Heart right ventricle (tissue), 16 donors: ENCODE data around the gene HRG. TPM values are rescaled to one million over a fixed set of nuclear protein-coding genes. Genes with fewer than 3 reads are reported as not detected.
A peak's percentile ranks its signal among the peaks of the same experiment; 100 is the strongest.

Experiments used
- ATAC-seq, 8 donors: fragments of 200-7000 bp; cut with Tn5 transposase; one replicate each; pipeline ENCODE4 v1.9.1; 2020; ENCODE audit warnings: mild to moderate bottlenecking in 8 of 8, moderate library complexity in 8 of 8, moderate number of reproducible peaks in 1 of 8
- DNase-seq, 2 donors: peaks; one replicate each; pipeline ENCODE4 v3.0.0-alpha.2; 2020
- H3K27ac ChIP-seq, 10 donors: fragments of 200-600 bp; sonication (generic) in 2 of 10; one replicate each; pipeline versions ENCODE4 v1.5.0 to v1.8.0; 2020 to 2022; ENCODE audit warnings: mild to moderate bottlenecking in 3 of 10
- H3K27me3 ChIP-seq, 7 donors: fragments of 200-600 bp; one replicate each; pipeline ENCODE4 v1.8.0; 2021 to 2022; ENCODE audit warnings: mild to moderate bottlenecking in 2 of 7
- H3K36me3 ChIP-seq, 9 donors: fragments of 200-600 bp; sonication (generic) in 1 of 9; one replicate each; pipeline versions ENCODE4 v1.5.0 to v1.8.0; 2020 to 2022; ENCODE audit warnings: mild to moderate bottlenecking in 2 of 9
- H3K4me1 ChIP-seq, 9 donors: fragments of 200-600 bp; sonication (generic) in 1 of 9; one replicate each; pipeline versions ENCODE4 v1.5.0 to v1.8.0; 2020 to 2022; ENCODE audit warnings: mild to moderate bottlenecking in 4 of 9
- H3K4me3 ChIP-seq, 10 donors: fragments of 200-600 bp; sonication (generic) in 2 of 10; one replicate each; pipeline versions ENCODE4 v1.5.0 to v1.8.0; 2020 to 2022; ENCODE audit warnings: mild to moderate bottlenecking in 7 of 10, moderate library complexity in 2 of 10
- H3K9me3 ChIP-seq, 11 donors: fragments of 200-600 bp in 10 of 11; sonication (generic) in 2 of 11; one replicate each; pipeline versions ENCODE4 v1.5.0 to v1.8.0; 2013 to 2022; ENCODE audit warnings: mild to moderate bottlenecking in 2 of 11, control low read depth in 1 of 11, moderate library complexity in 1 of 11
- CTCF ChIP-seq, 9 donors: fragments of 200-600 bp; sonication (generic) in 2 of 9; IDR thresholded peaks; one replicate each; pipeline versions ENCODE4 v1.5.0 to v1.8.0; 2021 to 2022; ENCODE audit warnings: antibody characterized with exemption in 9 of 9, mild to moderate bottlenecking in 5 of 9, moderate library complexity in 1 of 9
- WGBS, 2 donors: extraction: QIAGEN DNeasy Blood & Tissue Kit; methylation state at CpG; one replicate each; pipeline ENCODE4 v1.1.7; 2013; ENCODE audit warnings: inconsistent platforms in 1 of 2; 5-methylcytosine and 5-hydroxymethylcytosine counted together
- intact Hi-C, 10 donors: fragments of 100-400 bp; cut with DNase I; formaldehyde crosslinking; loops; one replicate each; pipeline versions ENCODE4 v1.11.1 to v1.14.2; 2022
- polyA plus RNA-seq, 2 donors: library from polyadenylated mRNA; stranded (reverse); fragments of 200-250 nt; gene quantifications; one replicate each; pipeline ENCODE4 v1.2.3, GENCODE V29; 2013
- total RNA-seq, 10 donors: library from RNA; stranded (reverse); fragmentation: NEBNext Ultra II Directional in 3 of 10; extraction: Animal tissue kit (Norgen Biotek cat#: 25700) in 3 of 10; gene quantifications; one replicate each; pipeline versions ENCODE4 v1.2.1 to v1.2.4, GENCODE V29; 2021 to 2023
- donor health status: Arrhythmogenic right ventricular cardiomyopathy.
- donor health status: ischemic (EF 13 %, LVEDD 7.1; RV severe dilation, severe dysfunction).
- donor health status: healthy with polysubstance abuse.
- donor health status: DM: no; HTN: yes; CAD: no.
- donor health status: DM: no; HTN: no; CAD: no.
- donor health status: ischemic (EF 25% LVEDD 6.9; RV normal size, moderate dysfunction).
- donor health status: ischemic (EF 25% LVEDD 5.7; RV mildly dilated, moderate dysfunction).
- donor health status: healthy.
- donor health status: DM: yes; HTN: yes; CAD: no.
- donor health status: Ischemic cardiomyopathy.
- donor health status: ischemic (EF 35%, LVEDD 5.7; RV mildly dilated, moderate dysfunction).
- donor health status: nonischemic (EF 11% LVEDD 7.7; RV severe dilation, severe dysfunction).
- donor health status: DM: yes; HTN: yes; CAD: no.
- donor health status: PGD.
- donor health status: ischemic (EF 29% LVEDD 5.4; RV normal size, mild dysfunction).
- donor health status: nonischemic (EF 23%, LVEDD 6.1; RV moderate dilation, normal function).

The HRG gene
- total and polyA plus RNA-seq, 12 donors = 0.20 TPM; not detected in 11

GRCh38 chr3:186719945-186720739 lies 54.3 kb downstream of the HRG start:
- H3K27ac ChIP-seq = no peak overlapping the region
- TF ChIP-seq CTCF (IDR thresholded peaks at IDR 0.05) = no peak
- intact Hi-C loops = no loop called here
- DNase-seq (no peak), ATAC-seq (peak in 2 of 8 donors; percentile 70 to 75)
- peaks cover 0 to 4% (median 0%) of the 10 kb centered on the region in 7 donors for H3K27me3 ChIP-seq
- H3K4me1 ChIP-seq = peaks cover 0 to 6% (median 0%) of the 10 kb centered on the region in 9 donors
- WGBS, 2 donors = 31 to 44% methylated on average over 7 of the region's 7 CpGs
- no peak overlapping the region for H3K4me3 ChIP-seq
- H3K36me3 ChIP-seq = no peaks in the 10 kb centered on the region
- no peaks in the 10 kb centered on the region for H3K9me3 ChIP-seq

GRCh38 chr3:186722457-186722856 lies 56.6 kb downstream of the HRG start:
- no peak overlapping the region for H3K27ac ChIP-seq
- H3K4me1 ChIP-seq = peaks cover 0 to 6% (median 0%) of the 10 kb centered on the region in 9 donors
- peaks cover 0 to 4% (median 0%) of the 10 kb centered on the region in 7 donors for H3K27me3 ChIP-seq
- TF ChIP-seq CTCF (IDR thresholded peaks at IDR 0.05) = peak in 1 of 9 donors; percentile 11
- intact Hi-C loops = no loop called here
- H3K36me3 ChIP-seq = no peaks in the 10 kb centered on the region
- H3K9me3 ChIP-seq = no peaks in the 10 kb centered on the region
- ATAC-seq (no peak), DNase-seq (no peak)
- H3K4me3 ChIP-seq = no peak overlapping the region
- WGBS, 2 donors = 49 to 68% methylated on average over 7 of the region's 7 CpGs

- ATAC-seq = no peak
- no peaks in the 10 kb centered on the region for H3K36me3 ChIP-seq
- TF ChIP-seq CTCF (IDR thresholded peaks at IDR 0.05) = no peak
- H3K9me3 ChIP-seq = no peaks in the 10 kb centered on the region
- no peak for DNase-seq
- peaks cover 0 to 9% (median 0%) of the 10 kb centered on the region in 7 donors for H3K27me3 ChIP-seq
- H3K4me1 ChIP-seq = peaks cover 0 to 6% (median 0%) of the 10 kb centered on the region in 9 donors
- WGBS, 2 donors = 70 to 76% methylated on average over 12 of the region's 12 CpGs
- H3K4me3 ChIP-seq = no peak overlapping the region
- intact Hi-C loops = no loop called here
- no peak overlapping the region for H3K27ac ChIP-seq
Observed at GRCh38 chr3:186724911-186725310, 59.1 kb downstream of the HRG start.

Other genes with a start within 250 kb of the HRG start
- 1 to 10 TPM in 5 of 10 donors, under 1 TPM in 5; 0.28 to 1.6 (median 1.00) TPM for gene CRYGS, start 121.6 kb upstream of the HRG start, total RNA-seq
- 1 to 10 TPM; 1.2 to 8.9 TPM for gene CRYGS, start 121.6 kb upstream of the HRG start, polyA plus RNA-seq
- gene TBCCD1, start 98.7 kb upstream of the HRG start, total RNA-seq = 1 to 10 TPM; 5.6 to 7.9 (median 6.9) TPM
- gene TBCCD1, start 98.7 kb upstream of the HRG start, polyA plus RNA-seq = 1 to 10 TPM; 3.1 to 5.7 TPM
- 10 to 100 TPM; 17.9 to 39.9 (median 23.9) TPM for gene DNAJB11, start 95.3 kb upstream of the HRG start, total RNA-seq
- gene DNAJB11, start 95.3 kb upstream of the HRG start, polyA plus RNA-seq = 100 to 1,000 TPM in 1 of 2 donors, 10 to 100 TPM in 1; 36.9 to 147 TPM
- not detected for gene AHSG, start 53.0 kb upstream of the HRG start, total RNA-seq
- gene AHSG, start 53.0 kb upstream of the HRG start, polyA plus RNA-seq = not detected
- under 1 TPM in 4 of 10 donors, not detected in 6; 0.21 to 0.42 (median 0.30) TPM for gene FETUB, start 25.6 kb upstream of the HRG start, total RNA-seq
- gene FETUB, start 25.6 kb upstream of the HRG start, polyA plus RNA-seq = not detected
- under 1 TPM in 9 of 10 donors, not detected in 1; 0.15 to 0.92 (median 0.42) TPM for gene KNG1, start 51.3 kb downstream of the HRG start, total RNA-seq
- under 1 TPM in 1 of 2 donors, not detected in 1; 0.07 TPM for gene KNG1, start 51.3 kb downstream of the HRG start, polyA plus RNA-seq
- 100 to 1,000 TPM; 314 to 476 (median 439) TPM for gene EIF4A2, start 117.6 kb downstream of the HRG start, total RNA-seq
- gene EIF4A2, start 117.6 kb downstream of the HRG start, polyA plus RNA-seq = 100 to 1,000 TPM; 231 to 401 TPM
- 10 to 100 TPM in 1 of 10 donors, 1 to 10 TPM in 9; 5.8 to 10.6 (median 8.0) TPM for gene RFC4, start 140.5 kb downstream of the HRG start, total RNA-seq
- 10 to 100 TPM in 1 of 2 donors, 1 to 10 TPM in 1; 9.4 to 18.8 TPM for gene RFC4, start 140.5 kb downstream of the HRG start, polyA plus RNA-seq
- gene ADIPOQ, start 176.7 kb downstream of the HRG start, total RNA-seq = 10 to 100 TPM in 4 of 10 donors, 1 to 10 TPM in 3, under 1 TPM in 2, not detected in 1; 0.39 to 47.0 (median 6.8) TPM
- gene ADIPOQ, start 176.7 kb downstream of the HRG start, polyA plus RNA-seq = 10 to 100 TPM in 1 of 2 donors, 1 to 10 TPM in 1; 6.5 to 17.2 TPM